Hepatocyte (in vitro differentiated cells): ENCODE results near the gene CACNA1C.

Experiments
- EZH2phosphoT487 ChIP-seq: fragments of 200-600 bp; sonication (generic); IDR thresholded peaks from one replicate; pipeline ENCODE4 v1.6.1; 2018; ENCODE audit warnings: antibody characterized with exemption, mild to moderate bottlenecking, low read depth, moderate library complexity; ENCODE audit not compliant: unreplicated experiment, severe bottlenecking
- TF ChIP-seq, protein P1 (sequence below): fragments of 200-600 bp; sonication (generic); IDR thresholded peaks from 2 replicates; pipeline ENCODE4 v1.5.1; 2016; ENCODE audit warnings: antibody characterized with exemption, mild to moderate bottlenecking; ENCODE audit not compliant: poor library complexity

GRCh38 chr12:2101359-2101758, 48.6 kb downstream of the CACNA1C start:
- TF ChIP-seq, protein P1, sequence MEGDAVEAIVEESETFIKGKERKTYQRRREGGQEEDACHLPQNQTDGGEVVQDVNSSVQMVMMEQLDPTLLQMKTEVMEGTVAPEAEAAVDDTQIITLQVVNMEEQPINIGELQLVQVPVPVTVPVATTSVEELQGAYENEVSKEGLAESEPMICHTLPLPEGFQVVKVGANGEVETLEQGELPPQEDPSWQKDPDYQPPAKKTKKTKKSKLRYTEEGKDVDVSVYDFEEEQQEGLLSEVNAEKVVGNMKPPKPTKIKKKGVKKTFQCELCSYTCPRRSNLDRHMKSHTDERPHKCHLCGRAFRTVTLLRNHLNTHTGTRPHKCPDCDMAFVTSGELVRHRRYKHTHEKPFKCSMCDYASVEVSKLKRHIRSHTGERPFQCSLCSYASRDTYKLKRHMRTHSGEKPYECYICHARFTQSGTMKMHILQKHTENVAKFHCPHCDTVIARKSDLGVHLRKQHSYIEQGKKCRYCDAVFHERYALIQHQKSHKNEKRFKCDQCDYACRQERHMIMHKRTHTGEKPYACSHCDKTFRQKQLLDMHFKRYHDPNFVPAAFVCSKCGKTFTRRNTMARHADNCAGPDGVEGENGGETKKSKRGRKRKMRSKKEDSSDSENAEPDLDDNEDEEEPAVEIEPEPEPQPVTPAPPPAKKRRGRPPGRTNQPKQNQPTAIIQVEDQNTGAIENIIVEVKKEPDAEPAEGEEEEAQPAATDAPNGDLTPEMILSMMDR: no peak
- no peak for TF ChIP-seq EZH2phosphoT487
